T-helper 2 cell (primary cell): Measurements from ENCODE around the gene RXFP4.
A peak's percentile ranks its signal among the peaks of the same experiment; 100 is the strongest.
"Not testable (repeated sequence)": the region's sequence is repeated elsewhere in the genome, so short reads cannot be mapped to it uniquely, and the experiment has no call there.

ENCODE experiments used
- DNase-seq, 5 experiments: peaks; one replicate each; pipeline versions ENCODE4 v3.0.0 to v3.0.0-alpha.2; 2012 to 2022
- total RNA-seq, 2 donors: gene quantifications; one replicate each; lab custom pipeline; 2026; lab: John Stamatoyannopoulos, UW

The RXFP4 gene, protein sequence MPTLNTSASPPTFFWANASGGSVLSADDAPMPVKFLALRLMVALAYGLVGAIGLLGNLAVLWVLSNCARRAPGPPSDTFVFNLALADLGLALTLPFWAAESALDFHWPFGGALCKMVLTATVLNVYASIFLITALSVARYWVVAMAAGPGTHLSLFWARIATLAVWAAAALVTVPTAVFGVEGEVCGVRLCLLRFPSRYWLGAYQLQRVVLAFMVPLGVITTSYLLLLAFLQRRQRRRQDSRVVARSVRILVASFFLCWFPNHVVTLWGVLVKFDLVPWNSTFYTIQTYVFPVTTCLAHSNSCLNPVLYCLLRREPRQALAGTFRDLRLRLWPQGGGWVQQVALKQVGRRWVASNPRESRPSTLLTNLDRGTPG
- total RNA-seq = 0 reads per million in 2 donors

DNA sequence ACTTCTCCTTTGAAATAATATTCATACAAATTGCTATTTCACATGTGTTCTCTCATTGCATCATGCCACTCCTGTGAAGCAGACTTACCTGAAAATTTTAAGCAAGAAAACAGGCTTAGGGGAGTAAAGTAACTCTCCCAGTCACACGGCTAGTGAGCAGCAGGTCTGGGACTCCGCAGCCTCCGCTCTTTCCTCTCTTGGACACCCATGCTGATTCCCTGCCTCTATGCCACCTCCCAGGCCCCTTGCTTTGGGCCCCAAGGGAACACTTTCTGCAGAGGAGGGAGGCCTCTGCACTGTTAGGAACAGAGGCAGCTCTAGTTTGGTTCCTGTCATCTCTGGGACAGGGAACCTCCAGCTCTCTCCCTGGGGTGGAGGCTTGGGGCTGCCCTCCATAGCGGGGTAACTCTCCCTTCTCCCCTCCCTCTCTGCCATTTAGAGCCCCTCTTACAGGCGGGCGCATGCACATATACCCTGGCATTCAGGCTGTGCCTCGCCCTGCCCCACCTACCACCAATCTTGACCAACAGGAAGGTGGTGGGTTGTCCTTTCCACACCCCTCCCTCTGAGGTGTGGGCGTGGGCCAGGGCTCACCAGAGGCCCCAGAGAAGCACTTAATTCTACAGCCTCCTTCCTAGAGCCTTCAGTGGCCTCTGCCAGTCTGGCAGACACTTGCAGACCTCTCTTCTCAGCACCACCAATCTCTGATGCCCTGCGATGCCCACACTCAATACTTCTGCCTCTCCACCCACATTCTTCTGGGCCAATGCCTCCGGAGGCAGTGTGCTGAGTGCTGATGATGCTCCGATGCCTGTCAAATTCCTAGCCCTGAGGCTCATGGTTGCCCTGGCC, at the start of gene RXFP4:
Gene RXFP4, plus strand, starts transcription at position 646 of the 852 bp plus-strand sequence. Its CDS starts 72 bp downstream, at position 718.
- peak in 1 of 5 experiments; percentile 11 for DNase-seq

DNA sequence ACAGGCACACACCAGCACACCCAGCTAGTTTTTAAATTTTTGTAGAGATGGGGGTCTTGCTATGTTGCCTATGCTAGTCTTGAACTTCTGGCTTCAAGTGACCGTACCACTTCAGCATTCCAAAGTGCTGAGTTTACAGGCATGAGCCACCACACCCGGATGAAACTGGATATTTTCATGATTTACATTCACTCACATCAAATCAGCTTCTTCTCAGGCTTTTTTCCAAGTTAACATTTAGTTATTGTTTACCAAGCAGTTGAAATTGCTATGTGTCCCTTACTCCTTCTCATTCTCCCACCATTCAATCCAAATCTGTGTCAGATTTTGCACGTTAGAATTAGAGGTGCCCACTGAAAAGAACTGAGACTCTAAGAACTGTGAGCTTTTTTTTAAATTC, 48.6 kb upstream of the RXFP4 start:
- DNase-seq = no peak

GRCh38 chr1:155893389-155894142, 47.9 kb upstream of the RXFP4 start:
- peak in 2 of 5 experiments; percentile 5 to 70 for DNase-seq

- DNase-seq = not testable (repeated sequence)
Observed at GRCh38 chr1:155895617-155896016, 45.8 kb upstream of the RXFP4 start.

DNA sequence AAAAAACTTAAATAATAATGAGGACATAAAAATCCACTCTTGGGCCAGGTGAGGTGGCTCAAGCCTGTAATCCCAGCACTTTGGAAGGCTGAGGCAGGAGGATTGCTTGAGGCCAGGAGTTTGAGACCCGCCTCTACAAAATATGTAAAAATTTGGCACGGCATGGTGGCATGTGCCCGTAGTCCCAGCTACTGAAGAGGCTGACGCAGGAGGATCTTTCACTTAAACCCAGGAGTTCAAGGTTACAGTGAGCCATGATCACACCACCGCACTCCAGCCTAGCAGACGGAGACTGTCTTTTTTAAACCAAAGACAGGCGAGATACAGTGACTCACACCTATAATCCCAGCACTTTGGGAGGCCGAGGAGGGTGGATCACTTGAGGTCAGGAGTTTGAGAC, 45.0 kb upstream of the RXFP4 start:
- not testable (repeated sequence) for DNase-seq

DNA sequence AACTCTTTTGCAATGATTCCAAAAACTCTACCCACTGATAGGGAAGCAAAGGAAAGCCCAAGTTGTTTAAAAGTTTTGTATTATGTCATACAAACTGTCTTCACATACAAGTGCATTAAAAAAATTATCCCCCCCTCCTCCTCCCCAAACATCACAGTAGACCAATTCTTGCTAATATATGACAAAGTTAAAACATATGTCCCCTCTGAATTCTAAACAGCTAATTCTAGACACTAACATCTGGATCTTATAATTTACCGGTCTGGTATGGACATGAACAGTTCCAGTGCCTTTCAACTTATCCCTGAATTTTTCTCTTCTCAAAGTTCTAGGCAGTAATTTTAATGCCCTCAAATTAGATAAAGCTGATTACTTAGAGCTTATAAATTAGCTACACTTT, 43.7 kb upstream of the RXFP4 start:
- no peak for DNase-seq

- DNase-seq = no peak
Observed at GRCh38 chr1:155898888-155899287, 42.5 kb upstream of the RXFP4 start.

GRCh38 chr1:155899683-155900082, 41.8 kb upstream of the RXFP4 start:
- no peak for DNase-seq

GRCh38 chr1:155900161-155900560, 41.3 kb upstream of the RXFP4 start:
- no peak for DNase-seq

DNA sequence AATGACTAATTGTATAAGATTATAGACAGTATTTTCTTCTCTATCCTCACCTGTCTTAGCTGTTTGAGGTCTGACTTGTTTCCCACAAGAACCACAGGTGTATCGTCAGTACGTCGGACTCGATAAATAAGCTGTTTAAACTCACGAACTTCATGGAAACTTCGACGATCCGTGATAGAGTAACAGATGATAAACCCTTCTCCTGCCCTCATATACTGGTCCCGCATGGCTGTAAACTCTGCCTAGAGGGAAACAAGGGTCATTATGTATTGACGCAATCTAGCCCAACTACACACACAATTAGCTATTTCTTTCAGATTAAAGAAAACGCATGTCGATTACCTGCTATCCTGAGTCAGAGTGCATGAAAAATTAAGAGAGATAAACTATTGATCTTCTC, 37.2 kb upstream of the RXFP4 start:
- DNase-seq = no peak

DNA sequence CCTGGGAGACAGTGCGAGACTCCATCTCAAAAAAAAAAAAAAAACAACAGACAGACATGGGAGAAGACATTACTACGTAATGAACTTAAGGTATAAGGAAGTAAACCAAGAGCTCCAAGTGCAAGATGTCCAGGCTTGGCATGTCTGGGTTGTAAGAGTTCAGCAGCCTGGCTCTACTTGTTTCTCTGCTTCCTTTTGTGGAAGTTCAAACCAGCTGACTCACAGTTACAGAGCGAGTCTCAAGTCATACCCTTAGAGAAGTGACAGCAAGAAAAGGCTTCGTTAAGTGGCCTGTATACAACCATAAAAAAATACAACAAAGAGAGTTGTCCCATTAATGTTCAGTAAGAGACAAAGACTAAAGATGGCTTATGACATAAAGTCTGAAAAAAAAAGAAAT, 31.5 kb upstream of the RXFP4 start:
- DNase-seq = peak in 1 of 5 experiments; percentile 19

DNA sequence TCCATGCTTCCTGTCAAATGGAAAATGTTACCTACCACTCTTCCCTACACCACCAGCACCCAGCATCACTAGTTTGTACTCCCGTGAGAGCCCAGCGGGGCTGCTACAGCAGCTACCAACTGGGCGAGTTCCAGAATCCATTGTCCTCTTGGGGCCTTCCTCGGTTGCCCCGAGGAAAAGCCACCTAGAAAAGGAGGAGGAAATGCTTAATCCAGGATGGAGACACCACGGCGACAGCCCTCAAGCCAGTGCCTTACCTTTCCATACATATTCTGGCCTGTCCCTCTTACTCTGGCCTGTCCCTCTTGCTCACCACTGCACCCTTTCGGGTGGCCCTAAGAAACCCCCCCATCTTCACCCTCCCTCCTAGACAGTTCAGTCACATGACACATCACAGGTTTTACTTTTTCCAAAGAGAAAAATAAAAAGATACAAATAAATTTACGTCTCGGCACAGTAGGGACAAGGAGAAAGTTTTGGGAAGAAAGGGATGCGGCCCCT, 30.8 kb upstream of the RXFP4 start:
- peak in 2 of 5 experiments; percentile 7 to 22 for DNase-seq

DNA sequence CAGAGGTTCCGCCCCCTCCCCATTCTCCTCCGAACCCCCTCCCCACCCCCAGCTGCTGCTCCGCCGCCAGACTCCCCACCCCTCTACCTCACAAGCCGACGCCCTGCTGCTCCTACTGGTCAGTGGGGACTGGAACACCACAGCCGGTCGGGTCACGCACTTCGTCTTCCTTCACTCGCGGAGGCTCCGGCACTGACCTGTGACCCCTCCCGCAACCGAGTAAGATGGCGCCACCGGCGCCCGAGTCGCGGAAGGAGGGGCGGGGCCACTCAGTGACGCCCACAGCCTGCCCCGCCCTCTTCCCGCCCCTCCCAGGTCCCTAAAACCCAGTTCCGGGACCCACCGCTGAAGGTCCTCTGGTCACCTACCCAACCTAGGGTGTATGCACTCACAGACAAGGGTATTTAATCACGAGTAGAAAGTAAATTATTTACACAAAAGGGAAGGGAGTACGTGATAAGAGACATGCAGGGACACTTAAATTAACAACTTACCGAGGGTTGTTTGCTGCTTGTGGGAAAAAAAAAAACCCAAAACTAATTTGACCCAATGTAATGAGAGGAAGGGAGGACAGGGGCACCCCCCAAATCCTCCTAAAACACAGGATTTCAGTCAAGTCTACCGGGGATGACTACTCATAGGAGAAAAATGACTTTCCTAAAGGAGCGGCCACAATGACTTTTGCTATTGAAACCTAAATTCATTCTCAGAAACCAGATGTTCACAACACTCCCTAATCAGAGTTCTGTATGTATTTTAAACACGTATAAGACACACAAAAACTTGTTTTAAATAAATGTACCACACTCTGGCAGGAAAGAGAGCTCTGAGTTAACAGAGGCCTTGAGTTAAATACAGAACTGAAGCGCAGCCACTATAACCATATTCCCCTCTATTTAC, 30.0 kb upstream of the RXFP4 start, which contains the start of gene RIT1:
Gene RIT1, minus strand, starts transcription at position 194 of the 900 bp plus-strand sequence. CDS start 588 bp downstream, outside the sequence.
- DNase-seq = peak; percentile 69 to 87 (median 81)

DNA sequence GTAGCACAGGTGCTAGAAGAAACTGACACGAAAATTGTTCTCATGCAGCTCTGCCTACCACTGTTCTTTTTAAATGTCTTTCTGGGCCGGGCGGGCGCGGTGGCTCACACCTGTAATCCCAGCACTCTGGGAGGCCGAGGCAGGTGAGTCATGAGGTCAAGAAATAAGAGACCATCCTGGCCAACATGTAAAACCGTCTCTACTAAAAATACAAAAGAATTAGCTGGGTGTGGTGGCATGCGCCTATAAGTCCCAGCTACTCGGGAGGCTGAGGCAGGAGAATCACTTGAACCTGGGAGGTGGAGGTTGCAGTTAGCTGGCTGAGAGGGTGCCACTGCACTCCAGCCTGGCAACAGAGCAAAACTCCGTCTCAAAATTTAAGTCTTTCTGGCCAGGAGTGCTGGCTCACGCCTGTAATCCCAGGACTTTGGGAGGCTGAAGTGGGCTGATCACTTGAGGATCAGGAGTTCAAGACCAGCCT, 29.3 kb upstream of the RXFP4 start:
- no peak for DNase-seq

DNA sequence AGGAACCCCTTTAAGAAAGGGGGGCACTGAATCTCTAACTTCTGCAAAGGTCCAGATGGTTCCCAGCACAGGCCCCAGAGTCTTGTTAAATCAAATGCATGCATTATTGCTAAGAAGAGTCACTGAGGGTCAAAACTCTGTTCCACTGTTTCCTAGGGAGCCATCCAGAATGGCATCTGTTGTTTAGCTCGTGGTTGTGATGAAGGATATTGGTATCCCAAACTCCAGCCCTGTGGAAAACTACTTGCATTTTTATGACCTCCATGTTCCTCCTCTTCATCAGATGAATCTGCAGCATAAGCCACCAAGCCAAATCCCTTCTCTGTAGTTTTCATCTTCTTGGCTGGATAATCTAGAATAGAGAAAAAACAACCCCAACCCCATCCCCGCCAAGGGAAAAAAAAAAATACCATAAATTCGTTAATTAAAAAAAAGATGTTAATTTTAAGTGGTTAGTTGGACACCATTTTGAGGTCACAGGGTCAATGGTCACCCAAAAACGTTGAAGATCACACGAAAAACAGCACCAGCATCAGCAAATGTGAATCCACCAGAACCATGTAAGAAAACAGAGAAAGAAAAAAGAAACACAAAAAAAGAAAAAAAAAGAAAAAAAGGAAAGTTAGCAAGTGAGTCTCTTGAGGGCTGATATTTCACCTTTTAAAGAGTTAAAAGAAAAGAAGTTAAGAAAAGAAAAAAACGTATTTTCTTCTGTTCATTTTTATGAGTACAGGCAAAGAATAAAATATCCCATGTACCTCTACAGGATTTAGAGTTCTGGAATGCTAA, 27.3 kb upstream of the RXFP4 start:
- no peak for DNase-seq

DNA sequence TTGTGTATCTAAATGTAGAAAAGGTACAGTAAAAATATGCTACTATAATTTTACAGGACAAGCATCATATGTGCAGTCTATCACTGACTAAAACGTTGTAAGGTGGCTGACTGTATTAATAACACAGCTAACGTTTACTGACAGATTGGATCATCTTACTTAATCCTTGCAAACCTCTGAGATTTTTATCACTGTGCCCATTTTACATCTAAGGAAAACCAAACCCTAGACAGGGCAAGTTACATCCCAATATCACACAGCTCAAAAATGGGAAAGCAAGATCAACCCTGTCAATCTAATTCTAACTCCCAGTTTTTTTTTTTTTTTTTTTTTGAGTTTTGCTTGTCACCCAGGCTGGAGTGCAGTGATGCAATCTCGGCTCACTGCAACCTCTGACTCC, 22.8 kb upstream of the RXFP4 start:
- no peak for DNase-seq

GRCh38 chr1:155919801-155920200, 21.6 kb upstream of the RXFP4 start:
- DNase-seq = no peak

DNA sequence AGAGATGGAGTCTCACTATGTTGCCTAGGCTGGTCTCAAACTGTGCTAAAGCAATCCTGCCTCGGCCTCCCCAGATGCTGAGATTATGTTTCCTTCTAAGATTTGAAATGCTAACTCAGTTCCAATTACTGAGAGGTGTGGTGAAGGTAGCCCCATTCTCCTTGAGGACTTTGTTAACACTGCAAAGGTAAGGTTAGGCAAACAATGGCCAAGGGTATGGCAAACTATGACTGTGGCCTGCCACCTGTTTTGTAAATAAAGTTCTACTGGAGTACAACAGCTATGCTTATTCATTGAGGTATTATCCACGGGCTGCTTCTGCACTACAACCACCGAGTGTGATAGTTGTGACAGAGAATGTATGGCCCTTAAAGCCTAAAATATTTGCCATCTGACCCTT, 20.7 kb upstream of the RXFP4 start:
- DNase-seq = no peak

- no peak for DNase-seq
Observed at GRCh38 chr1:155925506-155925905, 15.9 kb upstream of the RXFP4 start.

- DNase-seq = no peak
Observed at GRCh38 chr1:155929057-155929456, 12.4 kb upstream of the RXFP4 start.
